Hepatocyte (in vitro differentiated cells): Measurements from ENCODE around the gene GALNT15. TPM values are rescaled to one million over a fixed set of nuclear protein-coding genes. Genes with fewer than 3 reads are reported as not detected.

Source experiments
- DNase-seq: peaks from one replicate; pipeline ENCODE4 v3.0.0-alpha.2; 2016; ENCODE audit warnings: low spot score
- H2AFZ ChIP-seq: fragments of 200-600 bp; sonication (generic); 2 replicates; pipeline ENCODE4 v1.6.0; 2016; ENCODE audit warnings: antibody characterized with exemption, mild to moderate bottlenecking
- H3K27ac ChIP-seq: fragments of 200-600 bp; sonication (generic); 2 replicates; pipeline ENCODE4 v1.5.1; 2016; ENCODE audit warnings: mild to moderate bottlenecking
- H3K27me3 ChIP-seq: fragments of 200-600 bp; sonication (generic); 2 replicates; pipeline ENCODE4 v1.6.1; 2016
- H3K36me3 ChIP-seq: fragments of 200-600 bp; sonication (generic); replicated peaks from 2 replicates; pipeline ENCODE4 v1.5.1; 2016; ENCODE audit warnings: low read depth; ENCODE audit not compliant: insufficient read depth
- H3K4me1 ChIP-seq: fragments of 200-600 bp; sonication (generic); 2 replicates; pipeline ENCODE4 v1.5.1; 2016; ENCODE audit warnings: mild to moderate bottlenecking, moderate library complexity; ENCODE audit not compliant: insufficient read depth
- H3K4me2 ChIP-seq: fragments of 200-600 bp; sonication (generic); 2 replicates; pipeline ENCODE4 v1.6.0; 2016
- H3K4me3 ChIP-seq: fragments of 200-600 bp; sonication (generic); 2 replicates; pipeline ENCODE4 v1.5.1; 2016; ENCODE audit warnings: mild to moderate bottlenecking
- H3K79me2 ChIP-seq: fragments of 200-600 bp; sonication (generic); 2 replicates; pipeline ENCODE4 v1.6.0; 2017; ENCODE audit warnings: mild to moderate bottlenecking
- H3K9me2 ChIP-seq: fragments of 200-600 bp; sonication (generic); replicated peaks from 2 replicates; pipeline ENCODE4 v1.6.0; 2017; ENCODE audit warnings: mild to moderate bottlenecking; ENCODE audit not compliant: insufficient read depth
- H3K9me3 ChIP-seq: fragments of 200-600 bp; sonication (generic); 2 replicates; pipeline ENCODE4 v1.5.1; 2016; ENCODE audit warnings: low read depth, mild to moderate bottlenecking
- H4K20me1 ChIP-seq: fragments of 200-600 bp; sonication (generic); 2 replicates; pipeline ENCODE4 v1.6.0; 2016; ENCODE audit warnings: mild to moderate bottlenecking; ENCODE audit not compliant: insufficient read depth, poor library complexity, severe bottlenecking
- CTCF ChIP-seq: fragments of 200-600 bp; sonication (generic); IDR thresholded peaks from 2 replicates; pipeline ENCODE4 v1.5.1; 2016; ENCODE audit warnings: antibody characterized with exemption, mild to moderate bottlenecking; ENCODE audit not compliant: poor library complexity
- EZH2 ChIP-seq: fragments of 200-600 bp; sonication (generic); IDR thresholded peaks from 2 replicates; pipeline ENCODE4 v1.6.1; 2016; ENCODE audit warnings: antibody characterized with exemption, mild to moderate bottlenecking, borderline replicate concordance
- EZH2phosphoT487 ChIP-seq: fragments of 200-600 bp; sonication (generic); IDR thresholded peaks from one replicate; pipeline ENCODE4 v1.6.1; 2018; ENCODE audit warnings: antibody characterized with exemption, mild to moderate bottlenecking, low read depth, moderate library complexity; ENCODE audit not compliant: unreplicated experiment, severe bottlenecking
- WGBS: methylation state at CpG from one replicate; pipeline ENCODE4 v1.1.6; 2016; ENCODE audit warnings: low lambda C conversion rate; ENCODE audit errors: missing lambda C conversion rate; 5-methylcytosine and 5-hydroxymethylcytosine counted together
- polyA plus RNA-seq: library from polyadenylated mRNA; unstranded; fragments of >200 nt; fragmentation: Nextera tagmentation; extraction: Ambion mirVana; gene quantifications from 2 replicates; pipeline ENCODE4 v1.2.1, GENCODE V29; 2016
- total RNA-seq: library from RNA; depleted of rRNA; stranded (reverse); fragments of >200 nt; gene quantifications from 2 replicates; pipeline ENCODE4 v1.2.3, GENCODE V29; 2014

Gene GALNT15
- total and polyA plus RNA-seq, 2 experiments from 2014 or later = 1.1 to 1.4 TPM

- Histone ChIP-seq H3K27ac (no peak overlapping the region), H3K4me3 (no peak overlapping the region), H3K27me3 (no peaks in the 10 kb centered on the region), H3K36me3 (no peaks in the 10 kb centered on the region), H3K9me2 (no peaks in the 10 kb centered on the region), H3K4me1 (peaks cover 8% of the 10 kb centered on the region), H3K4me2 (no peak overlapping the region), H2AFZ (no peak overlapping the region), H3K9me3 (no peaks in the 10 kb centered on the region), H3K79me2 (no peaks in the 10 kb centered on the region), H4K20me1 (no peaks in the 10 kb centered on the region)
- WGBS = 86% methylated on average over 4 of the region's 4 CpGs
- no peak for DNase-seq
- TF ChIP-seq EZH2phosphoT487 = no peak
- TF ChIP-seq EZH2 = no peak
- no peak for TF ChIP-seq CTCF
Measured at GRCh38 chr3:16236030-16236639, 61.7 kb downstream of the GALNT15 start.

GRCh38 chr3:16236856-16237393, 62.4 kb downstream of the GALNT15 start:
- no peak overlapping the region for H3K4me2 ChIP-seq
- no peaks in the 10 kb centered on the region for H3K9me3 ChIP-seq
- no peaks in the 10 kb centered on the region for H3K79me2 ChIP-seq
- no peak overlapping the region for H3K4me3 ChIP-seq
- no peaks in the 10 kb centered on the region for H3K36me3 ChIP-seq
- WGBS = 69% methylated on average over 3 of the region's 3 CpGs
- no peaks in the 10 kb centered on the region for H3K9me2 ChIP-seq
- no peaks in the 10 kb centered on the region for H3K27me3 ChIP-seq
- no peak for DNase-seq
- H3K4me1 ChIP-seq = peaks cover 8% of the 10 kb centered on the region
- TF ChIP-seq EZH2 (no peak), CTCF (no peak), EZH2phosphoT487 (no peak)
- no peak overlapping the region for H3K27ac ChIP-seq
- H2AFZ ChIP-seq = no peak overlapping the region
- no peaks in the 10 kb centered on the region for H4K20me1 ChIP-seq

- no peaks in the 10 kb centered on the region for H3K79me2 ChIP-seq
- no peaks in the 10 kb centered on the region for H4K20me1 ChIP-seq
- H3K9me2 ChIP-seq = no peaks in the 10 kb centered on the region
- H3K27me3 ChIP-seq = no peaks in the 10 kb centered on the region
- H3K4me3 ChIP-seq = no peak overlapping the region
- H3K27ac ChIP-seq = peak overlapping the region; percentile 61
- no peak overlapping the region for H3K4me2 ChIP-seq
- H3K9me3 ChIP-seq = no peaks in the 10 kb centered on the region
- DNase-seq = no peak
- peaks cover 8% of the 10 kb centered on the region for H3K4me1 ChIP-seq
- 61% methylated on average over 3 of the region's 3 CpGs for WGBS
- no peak overlapping the region for H2AFZ ChIP-seq
- TF ChIP-seq CTCF = no peak
- TF ChIP-seq EZH2 = no peak
- TF ChIP-seq EZH2phosphoT487 = no peak
- no peaks in the 10 kb centered on the region for H3K36me3 ChIP-seq
Measured at GRCh38 chr3:16239086-16239770, 64.7 kb downstream of the GALNT15 start.
